Measurements from ENCODE around the gene EFCAB7. TPM values are rescaled to one million over a fixed set of nuclear protein-coding genes. Genes with fewer than 3 reads are reported as not detected.
"Not testable (repeated sequence)": the region's sequence is repeated elsewhere in the genome, so short reads cannot be mapped to it uniquely, and the experiment has no call there.

The EFCAB7 gene
- total RNA-seq, 1 experiment from 2014 or later: 5.6 TPM

- no peak for DNase-seq (ENCODE audit: low read depth)
These were observed 25.0 kb downstream of the EFCAB7 start for GRCh38 chr1:63548303-63548702.

GRCh38 chr1:63548877-63549276 is 25.6 kb downstream of the EFCAB7 start:
- no peak for DNase-seq (ENCODE audit: low read depth)

GRCh38 chr1:63555480-63555879 is 32.2 kb downstream of the EFCAB7 start:
- no peak for DNase-seq (ENCODE audit: low read depth)

GRCh38 chr1:63557365-63557987 is 34.2 kb downstream of the EFCAB7 start:
- peak; percentile 29 for DNase-seq (ENCODE audit: low read depth)

GRCh38 chr1:63559357-63559756 is 36.0 kb downstream of the EFCAB7 start:
- DNase-seq (ENCODE audit: low read depth): no peak

- no peak for DNase-seq (ENCODE audit: low read depth)
These were observed 40.4 kb downstream of the EFCAB7 start for GRCh38 chr1:63563745-63564144.

GRCh38 chr1:63569068-63569467 is 45.7 kb downstream of the EFCAB7 start:
- no peak for DNase-seq (ENCODE audit: low read depth)

- no peak for DNase-seq (ENCODE audit: low read depth)
These were observed 46.5 kb downstream of the EFCAB7 start for GRCh38 chr1:63569640-63570316.

- DNase-seq (ENCODE audit: low read depth): not testable (repeated sequence)
These were observed 49.4 kb downstream of the EFCAB7 start for GRCh38 chr1:63572686-63573085.

GRCh38 chr1:63574203-63574796 is 51.0 kb downstream of the EFCAB7 start:
- DNase-seq (ENCODE audit: low read depth): not testable (repeated sequence)

- DNase-seq (ENCODE audit: low read depth): peak; percentile 41
These were observed 52.1 kb downstream of the EFCAB7 start for GRCh38 chr1:63575340-63575826.

GRCh38 chr1:63586326-63586725 is 63.0 kb downstream of the EFCAB7 start:
- DNase-seq (ENCODE audit: low read depth): not testable (repeated sequence)

GRCh38 chr1:63590166-63590560 is 66.8 kb downstream of the EFCAB7 start:
- DNase-seq (ENCODE audit: low read depth): no peak

GRCh38 chr1:63592536-63593302 is 69.4 kb downstream of the EFCAB7 start:
- no peak for DNase-seq (ENCODE audit: low read depth)

- DNase-seq (ENCODE audit: low read depth): peak; percentile 83
These were observed 70.1 kb downstream of the EFCAB7 start, which contains the start of gene PGM1 for GRCh38 chr1:63593303-63593885. TSS of gene PGM1 (plus strand) at chr1:63593411. CDS start at chr1:63593489, 78 bp downstream.

- peak; percentile 48 for DNase-seq (ENCODE audit: low read depth)
These were observed 70.7 kb downstream of the EFCAB7 start for GRCh38 chr1:63593886-63594605.

GRCh38 chr1:63595435-63595834 is 72.1 kb downstream of the EFCAB7 start:
- DNase-seq (ENCODE audit: low read depth): no peak

GRCh38 chr1:63599799-63600198 is 76.5 kb downstream of the EFCAB7 start:
- no peak for DNase-seq (ENCODE audit: low read depth)

GRCh38 chr1:63600248-63600647 is 76.9 kb downstream of the EFCAB7 start:
- DNase-seq (ENCODE audit: low read depth): no peak

GRCh38 chr1:63601061-63601460 is 77.7 kb downstream of the EFCAB7 start:
- DNase-seq (ENCODE audit: low read depth): peak; percentile 10

- no peak for DNase-seq (ENCODE audit: low read depth)
These were observed 78.1 kb downstream of the EFCAB7 start for GRCh38 chr1:63601463-63601862.
